ENCODE results near the gene SF1.

DNA sequence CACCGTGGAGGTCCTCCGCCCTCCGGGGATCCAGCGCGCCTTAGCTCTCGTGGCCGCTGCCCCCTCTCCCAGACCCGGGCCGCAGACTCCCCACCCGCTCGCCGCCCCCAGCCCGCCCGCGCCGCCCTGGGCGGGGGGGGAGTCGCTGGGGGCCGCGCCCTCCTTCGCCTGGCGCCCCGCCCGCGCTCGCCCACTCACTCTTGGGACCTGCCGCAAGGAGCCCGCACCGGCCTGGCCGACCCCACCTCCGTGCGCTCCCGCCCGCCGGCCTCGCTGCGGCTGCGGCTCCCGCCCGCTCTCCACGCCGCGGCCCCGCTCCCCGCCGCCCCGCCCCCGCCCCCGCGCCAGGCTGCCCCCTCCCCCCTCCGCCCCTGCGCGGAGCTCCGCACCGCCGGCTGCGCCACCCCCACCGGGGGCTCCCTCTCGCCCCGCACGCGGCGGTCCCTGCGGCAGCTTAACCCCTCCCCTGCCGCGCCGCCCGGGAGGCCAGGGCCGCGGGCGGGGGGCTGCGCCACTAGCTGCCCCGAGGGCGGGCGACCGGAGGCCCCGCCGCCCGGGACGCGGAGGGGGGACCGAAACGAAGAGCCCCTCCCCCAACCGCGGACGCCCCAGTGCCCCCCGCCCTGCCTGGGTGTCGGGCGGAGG, 33.7 kb downstream of the SF1 start:
- TF ChIP-seq, protein P1, sequence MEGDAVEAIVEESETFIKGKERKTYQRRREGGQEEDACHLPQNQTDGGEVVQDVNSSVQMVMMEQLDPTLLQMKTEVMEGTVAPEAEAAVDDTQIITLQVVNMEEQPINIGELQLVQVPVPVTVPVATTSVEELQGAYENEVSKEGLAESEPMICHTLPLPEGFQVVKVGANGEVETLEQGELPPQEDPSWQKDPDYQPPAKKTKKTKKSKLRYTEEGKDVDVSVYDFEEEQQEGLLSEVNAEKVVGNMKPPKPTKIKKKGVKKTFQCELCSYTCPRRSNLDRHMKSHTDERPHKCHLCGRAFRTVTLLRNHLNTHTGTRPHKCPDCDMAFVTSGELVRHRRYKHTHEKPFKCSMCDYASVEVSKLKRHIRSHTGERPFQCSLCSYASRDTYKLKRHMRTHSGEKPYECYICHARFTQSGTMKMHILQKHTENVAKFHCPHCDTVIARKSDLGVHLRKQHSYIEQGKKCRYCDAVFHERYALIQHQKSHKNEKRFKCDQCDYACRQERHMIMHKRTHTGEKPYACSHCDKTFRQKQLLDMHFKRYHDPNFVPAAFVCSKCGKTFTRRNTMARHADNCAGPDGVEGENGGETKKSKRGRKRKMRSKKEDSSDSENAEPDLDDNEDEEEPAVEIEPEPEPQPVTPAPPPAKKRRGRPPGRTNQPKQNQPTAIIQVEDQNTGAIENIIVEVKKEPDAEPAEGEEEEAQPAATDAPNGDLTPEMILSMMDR (IDR thresholded peaks at IDR 0.05) = no peak
- TF ChIP-seq POLR2A (IDR thresholded peaks at IDR 0.05) = no peak
- no peak for TF ChIP-seq POLR2AphosphoS5 (IDR thresholded peaks at IDR 0.05)
